ENCODE results near the gene ELMO1. TPM values are rescaled to one million over a fixed set of nuclear protein-coding genes. Genes with fewer than 3 reads are reported as not detected.

Gene ELMO1
- total and polyA plus RNA-seq, 9 donors: 8.9 to 48.9 (median 28.0) TPM

DNA sequence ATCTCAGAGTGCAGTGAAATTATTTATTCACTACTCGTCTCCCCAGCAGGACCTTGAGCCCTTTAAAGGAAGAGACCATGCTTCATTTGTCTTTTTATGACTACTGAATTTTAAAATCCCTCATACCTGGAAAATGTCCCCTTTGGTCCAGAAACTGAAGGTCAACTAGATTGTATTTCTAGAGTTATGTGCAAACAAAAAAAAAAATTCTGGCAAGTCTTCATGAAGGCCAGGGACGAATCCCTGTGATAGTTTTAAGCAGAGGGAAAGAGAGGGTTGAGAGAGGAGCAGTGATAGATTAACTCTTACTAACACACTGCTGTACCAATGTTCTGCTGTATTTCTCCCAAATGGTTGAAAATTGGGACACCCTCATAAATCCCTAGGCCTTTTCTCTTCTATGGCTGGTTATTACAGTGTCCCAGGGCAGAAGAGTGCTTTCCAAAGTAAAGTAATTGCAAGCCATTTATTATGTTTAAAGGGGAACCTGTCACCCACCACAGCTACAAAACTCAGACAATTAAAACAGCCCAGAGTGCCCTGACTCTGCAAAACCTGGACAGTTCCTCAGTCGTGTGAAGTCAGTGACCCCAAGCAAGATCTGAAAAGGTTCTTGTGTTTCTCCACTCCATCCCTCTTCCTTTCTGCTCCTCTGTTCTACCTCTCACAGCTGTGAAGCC, 541.6 kb downstream of the ELMO1 start:
- Histone ChIP-seq H3K4me1 (ENCODE audit: insufficient read depth) (no peaks in the 10 kb centered on the region), H3K36me3 (no peaks in the 10 kb centered on the region), H3K27ac (no peak overlapping the region), H3K27me3 (no peaks in the 10 kb centered on the region), H3K4me3 (no peak overlapping the region), H3K9me3 (no peaks in the 10 kb centered on the region)
- no peak for TF ChIP-seq POLR2A (IDR thresholded peaks at IDR 0.05)
- TF ChIP-seq, protein P1, sequence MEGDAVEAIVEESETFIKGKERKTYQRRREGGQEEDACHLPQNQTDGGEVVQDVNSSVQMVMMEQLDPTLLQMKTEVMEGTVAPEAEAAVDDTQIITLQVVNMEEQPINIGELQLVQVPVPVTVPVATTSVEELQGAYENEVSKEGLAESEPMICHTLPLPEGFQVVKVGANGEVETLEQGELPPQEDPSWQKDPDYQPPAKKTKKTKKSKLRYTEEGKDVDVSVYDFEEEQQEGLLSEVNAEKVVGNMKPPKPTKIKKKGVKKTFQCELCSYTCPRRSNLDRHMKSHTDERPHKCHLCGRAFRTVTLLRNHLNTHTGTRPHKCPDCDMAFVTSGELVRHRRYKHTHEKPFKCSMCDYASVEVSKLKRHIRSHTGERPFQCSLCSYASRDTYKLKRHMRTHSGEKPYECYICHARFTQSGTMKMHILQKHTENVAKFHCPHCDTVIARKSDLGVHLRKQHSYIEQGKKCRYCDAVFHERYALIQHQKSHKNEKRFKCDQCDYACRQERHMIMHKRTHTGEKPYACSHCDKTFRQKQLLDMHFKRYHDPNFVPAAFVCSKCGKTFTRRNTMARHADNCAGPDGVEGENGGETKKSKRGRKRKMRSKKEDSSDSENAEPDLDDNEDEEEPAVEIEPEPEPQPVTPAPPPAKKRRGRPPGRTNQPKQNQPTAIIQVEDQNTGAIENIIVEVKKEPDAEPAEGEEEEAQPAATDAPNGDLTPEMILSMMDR (IDR thresholded peaks at IDR 0.05): no peak
- TF ChIP-seq EP300 (IDR thresholded peaks at IDR 0.05): no peak
- intact Hi-C loops (cut with DNase I): no loop called here
- DNase-seq: no peak
- 16 to 20% (median 17%) methylated on average over 3 of the region's 3 CpGs for WGBS, 3 donors

DNA sequence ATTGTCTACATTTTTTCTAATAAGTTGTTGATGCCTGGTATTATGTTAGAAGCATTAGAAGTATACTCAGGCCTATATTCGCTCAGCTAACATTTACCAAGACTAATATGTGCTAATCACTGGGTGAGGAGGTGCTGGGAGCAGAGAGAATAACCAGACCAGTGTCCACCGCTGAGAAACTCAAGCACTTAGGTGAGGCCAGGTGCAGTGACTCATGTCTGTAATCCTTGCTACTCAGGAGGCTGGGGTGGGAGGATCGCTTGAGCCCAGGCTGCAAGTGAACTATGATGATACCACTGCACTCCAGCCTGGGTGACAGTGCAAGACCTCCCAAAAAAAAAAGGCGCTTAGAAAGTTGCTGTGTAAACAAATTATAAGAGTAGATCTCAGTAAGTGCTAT, 542.2 kb downstream of the ELMO1 start:
- no peak for DNase-seq
- no peak overlapping the region for H3K27ac ChIP-seq
- no peaks in the 10 kb centered on the region for H3K4me1 ChIP-seq (ENCODE audit: insufficient read depth)
- no peaks in the 10 kb centered on the region for H3K27me3 ChIP-seq
- 84 to 87% (median 86%) methylated on average over 4 of the region's 4 CpGs for WGBS, 3 donors
- H3K4me3 ChIP-seq: no peak overlapping the region
- H3K9me3 ChIP-seq: no peaks in the 10 kb centered on the region
- no peaks in the 10 kb centered on the region for H3K36me3 ChIP-seq
- intact Hi-C loops (cut with DNase I): no loop called here
- TF ChIP-seq, protein P1 (IDR thresholded peaks at IDR 0.05): no peak
- TF ChIP-seq POLR2A (IDR thresholded peaks at IDR 0.05) (no peak), EP300 (IDR thresholded peaks at IDR 0.05) (no peak)

DNA sequence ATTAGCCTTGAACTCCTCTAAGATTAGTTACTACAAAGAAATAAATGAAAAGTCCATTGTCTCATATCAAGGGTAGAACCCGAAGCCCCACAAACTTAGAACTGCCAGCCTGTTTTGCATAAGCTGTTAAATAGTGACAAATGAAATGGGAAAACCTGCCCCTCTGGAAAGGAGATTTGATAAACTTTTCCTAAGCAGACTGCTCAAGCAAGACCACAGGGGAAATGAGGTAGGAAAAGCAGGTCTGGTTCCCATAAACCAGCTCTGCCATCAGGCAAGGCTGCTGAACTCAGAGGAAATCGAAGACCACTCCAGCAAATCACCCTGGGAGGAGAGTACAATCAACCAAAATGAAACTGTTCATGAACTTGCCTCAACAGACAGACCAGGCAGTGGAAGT, 542.8 kb downstream of the ELMO1 start:
- 85 to 90% (median 88%) methylated on average over 2 of the region's 2 CpGs for WGBS, 3 donors
- H3K27ac ChIP-seq: no peak overlapping the region

DNA sequence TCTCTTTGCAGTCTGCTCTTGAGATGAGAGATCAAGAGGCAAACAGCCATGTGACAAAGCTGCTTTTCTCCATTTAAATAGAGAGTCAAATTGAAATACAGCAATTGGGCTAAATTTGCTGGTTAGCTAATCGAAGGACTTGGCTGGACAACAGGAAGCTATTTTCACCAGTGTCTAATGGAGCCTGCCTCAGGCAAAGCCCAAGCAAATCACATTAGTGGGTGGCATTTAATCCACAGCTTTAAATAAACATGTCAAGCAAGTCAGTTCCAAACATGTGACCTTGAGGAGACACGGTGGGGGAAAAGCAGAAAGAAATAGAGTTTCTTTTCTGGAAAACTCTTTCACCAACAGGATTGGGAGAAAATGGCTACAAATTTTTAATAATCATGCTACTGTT, 543.9 kb downstream of the ELMO1 start:
- Histone ChIP-seq H3K4me1 (ENCODE audit: insufficient read depth) (no peaks in the 10 kb centered on the region), H3K36me3 (no peaks in the 10 kb centered on the region), H3K27ac (no peak overlapping the region), H3K9me3 (no peaks in the 10 kb centered on the region), H3K27me3 (no peaks in the 10 kb centered on the region), H3K4me3 (no peak overlapping the region)
- no peak for DNase-seq
- intact Hi-C loops (cut with DNase I): no loop called here
- 45 to 52% (median 50%) methylated on average over 2 of the region's 2 CpGs for WGBS, 3 donors
- TF ChIP-seq, protein P1 (IDR thresholded peaks at IDR 0.05): no peak
- TF ChIP-seq EP300 (IDR thresholded peaks at IDR 0.05) (no peak), POLR2A (IDR thresholded peaks at IDR 0.05) (no peak)

More for the DNA sequence above, 542.8 kb downstream of the ELMO1 start:
- intact Hi-C loops (cut with DNase I): no loop called here
- DNase-seq: no peak
- H3K4me3 ChIP-seq: no peak overlapping the region
- no peaks in the 10 kb centered on the region for H3K27me3 ChIP-seq
- no peaks in the 10 kb centered on the region for H3K36me3 ChIP-seq
- H3K9me3 ChIP-seq: no peaks in the 10 kb centered on the region
- TF ChIP-seq, protein P1 (IDR thresholded peaks at IDR 0.05): no peak
- no peak for TF ChIP-seq EP300 (IDR thresholded peaks at IDR 0.05)
- TF ChIP-seq POLR2A (IDR thresholded peaks at IDR 0.05): no peak
- H3K4me1 ChIP-seq (ENCODE audit: insufficient read depth): no peaks in the 10 kb centered on the region

All from ovary (tissue), 9 donors.